ENCODE data around the gene PIK3CB.

GRCh38 chr3:138717348-138717747 lies 117.4 kb downstream of the PIK3CB start:
- TF ChIP-seq RFX5 (IDR thresholded peaks at IDR 0.05; ENCODE audit: low read depth, low read length) (no peak), CTCF (IDR thresholded peaks at IDR 0.05 in 2 of 3, conservative IDR thresholded peaks at IDR 0.05 in 1 of 3; ENCODE audit: control insufficient read depth in 2 of 3, extremely low read depth in 1 of 3, insufficient read depth in 1 of 3, low read depth in 3 of 3, low read length in 3 of 3) (no peak), SMAD5 (IDR thresholded peaks at IDR 0.05; ENCODE audit: low read depth) (no peak), ZNF274 (IDR thresholded peaks at IDR 0.05; ENCODE audit: insufficient read depth, insufficient read length) (no peak), SUZ12 (IDR thresholded peaks at IDR 0.05; ENCODE audit: unreplicated experiment) (no peak), POLR2AphosphoS5 (IDR thresholded peaks at IDR 0.05; ENCODE audit: low read length) (no peak)
